BJ (cell line): ENCODE results near the gene ARHGEF17. TPM values are rescaled to one million over a fixed set of nuclear protein-coding genes. Genes with fewer than 3 reads are reported as not detected.

Experiments used
- CTCF ChIA-PET: fragments of 350-600 bp; formaldehyde crosslinking; extraction: SDS; loops from one replicate; lab custom pipeline; 2021; ENCODE audit warnings: antibody characterized with exemption, inconsistent platforms; lab: Yijun Ruan, JAX
- POLR2A ChIA-PET: fragments of 300-600 bp; sonication (Branson Sonifier 250); formaldehyde crosslinking; extraction: SDS; loops from one replicate; lab custom pipeline; 2021; ENCODE audit warnings: antibody characterized with exemption; lab: Charles Lee
- DNase-seq: peaks from one replicate; pipeline ENCODE4 v3.0.0-alpha.2; 2011; ENCODE audit warnings: low read depth
- H3K27me3 ChIP-seq: 2 replicates; pipeline ENCODE4 v1.6.0; 2011; ENCODE audit warnings: low read length; ENCODE audit not compliant: control insufficient read depth, insufficient read depth
- H3K36me3 ChIP-seq: 2 replicates; pipeline ENCODE4 v1.5.1; 2011; ENCODE audit warnings: low read length; ENCODE audit not compliant: control insufficient read depth, insufficient read depth
- H3K4me3 ChIP-seq: 2 replicates; pipeline ENCODE4 v1.5.1; 2011; ENCODE audit warnings: low read depth, mild to moderate bottlenecking, control low read depth, low read length
- CTCF ChIP-seq: IDR thresholded peaks from 2 replicates; pipeline ENCODE4 v1.5.1; 2011; ENCODE audit warnings: low read depth, mild to moderate bottlenecking, control low read depth, inconsistent platforms, low read length, moderate library complexity; ENCODE audit not compliant: insufficient read depth
- polyA plus RNA-seq: library from polyadenylated mRNA; depleted of rRNA; stranded (reverse); fragments of >200 nt; gene quantifications from 2 replicates; pipeline ENCODE4 v1.2.3, GENCODE V29; 2011

The ARHGEF17 gene
- polyA plus RNA-seq, 1 experiment: 85.7 TPM

- ChIA-PET CTCF (interaction anchor here (0.6 to 8.3 kb wide), 5 partner anchors 13 to 128 kb away, joined by 3 to 79 read pairs (median 5); partner anchors contain the start of gene ARHGEF17), POLR2A (interaction anchor here (0.9 kb wide), 1 partner anchor 30 kb away, joined by 3 read pairs; no protein-coding TSS in a partner anchor)
- H3K36me3 ChIP-seq: peaks cover 4% of the 10 kb centered on the region; the same call in 1 of the 2 replicates
- H3K4me3 ChIP-seq: no peak overlapping the region
- TF ChIP-seq CTCF: no peak
- no peak for DNase-seq
- H3K27me3 ChIP-seq: no peaks in the 10 kb centered on the region
Observed at GRCh38 chr11:73320763-73321603, 12.9 kb downstream of the ARHGEF17 start.

DNA sequence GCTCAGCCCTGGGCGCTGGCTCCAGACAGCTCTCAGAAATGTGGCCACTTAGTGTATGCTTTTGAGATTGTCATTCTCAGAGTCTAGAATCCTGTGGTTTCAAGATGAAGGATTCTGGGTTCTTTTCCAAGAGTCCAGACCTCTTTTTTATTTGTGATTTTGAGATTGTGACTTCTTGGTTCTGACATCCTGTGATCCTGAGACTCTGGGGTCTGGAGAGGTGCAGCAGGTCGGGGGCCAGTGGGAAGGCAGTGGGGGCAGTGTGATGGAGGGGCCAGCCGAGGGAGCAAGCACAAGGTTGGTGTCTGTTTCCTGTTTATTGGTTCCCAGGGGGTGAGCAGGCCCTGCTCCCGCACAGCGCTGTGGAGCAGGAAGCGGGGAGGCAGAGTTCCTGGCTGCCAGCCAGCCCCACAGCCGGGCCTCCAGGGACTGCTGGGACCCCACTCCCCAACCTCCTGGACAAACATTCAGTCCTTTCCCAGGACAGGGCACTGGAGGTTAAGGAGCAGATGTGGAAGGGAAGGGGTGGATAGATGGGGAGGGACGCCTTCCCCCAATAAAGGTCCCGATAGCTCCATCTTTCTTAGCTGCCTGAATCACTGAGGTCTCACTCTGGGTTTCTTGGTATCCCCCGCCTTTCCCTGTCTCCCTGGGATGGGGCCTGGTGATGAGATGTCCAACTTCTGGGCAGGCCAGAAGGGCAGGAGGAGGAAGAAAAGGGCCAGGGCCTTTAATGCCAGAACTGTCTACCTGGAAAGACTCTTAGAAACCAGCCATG is 13.7 kb downstream of the ARHGEF17 start:
- Histone ChIP-seq H3K36me3 (peaks cover 6% of the 10 kb centered on the region; the same call in 1 of the 2 replicates), H3K27me3 (no peaks in the 10 kb centered on the region), H3K4me3 (no peak overlapping the region)
- no peak for DNase-seq
- CTCF ChIA-PET: interaction anchor here (0.6 to 8.3 kb wide), 5 partner anchors 13 to 128 kb away, joined by 3 to 79 read pairs (median 5); partner anchors contain the start of gene ARHGEF17
- POLR2A ChIA-PET: interaction anchor here (0.5 to 0.9 kb wide), 2 partner anchors 29 to 67 kb away, joined by 3 read pairs; no protein-coding TSS in a partner anchor
- TF ChIP-seq CTCF: no peak

GRCh38 chr11:73322382-73323306 is 14.6 kb downstream of the ARHGEF17 start:
- Histone ChIP-seq H3K4me3 (no peak overlapping the region), H3K27me3 (no peaks in the 10 kb centered on the region), H3K36me3 (peaks cover 9% of the 10 kb centered on the region; the same call in 1 of the 2 replicates)
- no peak for TF ChIP-seq CTCF
- ChIA-PET CTCF (interaction anchor here (0.9 to 8.3 kb wide), 6 partner anchors 9 to 156 kb away, joined by 3 to 79 read pairs (median 8); partner anchors contain the start of gene ARHGEF17), POLR2A (interaction anchor here (0.8 to 1.6 kb wide), 3 partner anchors 10 to 15 kb away, joined by 4 to 11 read pairs (median 6); partner anchors contain the start of gene ARHGEF17)
- no peak for DNase-seq

DNA sequence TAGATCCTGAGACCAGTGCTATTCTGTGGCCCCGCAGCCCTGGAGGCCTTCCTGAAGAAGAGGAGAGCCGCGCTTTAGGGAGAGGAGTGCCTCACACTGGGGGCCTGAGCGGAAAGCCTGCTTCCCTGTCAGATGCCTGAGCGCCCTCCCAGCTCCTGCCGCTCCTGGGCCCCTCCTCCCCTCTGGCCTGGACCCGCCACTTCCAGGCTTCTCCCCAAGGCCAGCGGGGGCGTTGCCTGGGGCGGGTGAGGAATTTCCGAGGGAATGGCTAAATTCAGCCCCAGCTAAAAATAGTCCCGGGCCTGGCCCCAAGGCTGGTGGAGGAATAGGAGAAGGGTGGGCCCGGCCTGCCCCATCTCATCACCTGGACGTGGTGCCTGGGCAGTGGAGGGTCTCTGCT is 15.4 kb downstream of the ARHGEF17 start:
- TF ChIP-seq CTCF: 0 out of 2 replicates have a peak, but pooled peaks have one; percentile 6
- DNase-seq: no peak
- ChIA-PET POLR2A (interaction anchor here (0.6 to 1.6 kb wide), 5 partner anchors 9 to 26 kb away, joined by 3 to 11 read pairs (median 5); partner anchors contain the start of gene ARHGEF17), CTCF (interaction anchor here (0.9 to 8.3 kb wide), 5 partner anchors 10 to 155 kb away, joined by 3 to 79 read pairs (median 13); partner anchors contain the start of gene ARHGEF17)
- no peaks in the 10 kb centered on the region for H3K27me3 ChIP-seq
- peaks cover 12% of the 10 kb centered on the region for H3K36me3 ChIP-seq
- H3K4me3 ChIP-seq: no peak overlapping the region
